Panc1 (cell line): ENCODE measurements around the gene SRSF3.

Experiments used
- SIN3A ChIP-seq: IDR thresholded peaks from 2 replicates; pipeline ENCODE4 v1.6.1; 2012; ENCODE audit warnings: low read depth, mild to moderate bottlenecking, low read length, moderate library complexity, borderline replicate concordance; ENCODE audit not compliant: insufficient read depth
- TF ChIP-seq, protein P1 (sequence below): fragments of 450-650 bp; IDR thresholded peaks from 2 replicates; pipeline ENCODE4 v1.5.1; 2017; ENCODE audit warnings: mild to moderate bottlenecking
- TF ChIP-seq, protein P2 (sequence below), 2 experiments: IDR thresholded peaks; 2 replicates each; pipeline ENCODE4 v1.6.1; 2011 to 2012; ENCODE audit warnings: low read depth in 2 of 2, control low read depth in 1 of 2, low read length in 1 of 2, mild to moderate bottlenecking in 1 of 2, moderate library complexity in 1 of 2; ENCODE audit not compliant: insufficient read depth in 1 of 2

DNA sequence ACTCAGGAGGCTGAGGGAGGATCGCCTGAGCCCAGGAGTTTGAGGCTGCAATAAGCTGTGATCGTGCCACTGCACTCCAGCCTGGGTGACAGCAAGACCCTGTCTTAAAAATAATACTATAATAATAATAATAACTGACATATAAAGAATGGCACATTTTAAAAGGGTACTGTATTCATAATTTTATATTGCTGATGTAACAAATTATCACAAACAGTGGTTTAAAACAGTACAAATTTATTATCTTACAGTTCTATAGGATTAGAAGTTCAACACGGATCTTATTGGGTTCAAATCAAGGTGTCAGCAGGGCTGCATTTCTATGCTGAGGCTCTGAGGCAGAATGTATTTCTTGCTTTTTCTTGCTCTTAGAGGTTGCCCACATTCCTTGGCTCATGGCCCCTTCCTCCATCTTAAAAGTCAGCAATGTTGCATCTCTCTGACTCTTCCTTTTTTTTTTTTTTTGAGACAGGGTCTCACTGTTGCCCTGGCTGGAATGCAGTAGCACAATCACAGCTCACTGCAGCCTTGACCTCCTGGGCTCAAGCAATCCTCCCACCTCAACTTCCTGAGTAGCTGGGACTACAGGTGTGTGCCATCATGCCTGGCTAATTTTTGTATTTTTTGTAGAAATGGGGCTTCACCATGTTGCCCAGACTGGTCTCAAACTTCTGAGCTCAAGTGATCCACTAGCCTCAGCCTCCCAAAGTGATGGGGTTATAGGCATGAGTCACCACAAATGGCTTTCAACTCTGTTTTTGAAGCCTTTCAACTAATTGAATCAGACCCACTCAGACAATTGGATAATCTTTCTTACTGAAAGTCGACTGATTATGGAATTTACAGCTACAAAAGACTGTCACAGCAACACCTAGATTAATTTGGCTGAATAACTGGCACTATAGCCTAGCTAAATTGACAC is 22.8 kb upstream of the SRSF3 start:
- TF ChIP-seq, protein P1, sequence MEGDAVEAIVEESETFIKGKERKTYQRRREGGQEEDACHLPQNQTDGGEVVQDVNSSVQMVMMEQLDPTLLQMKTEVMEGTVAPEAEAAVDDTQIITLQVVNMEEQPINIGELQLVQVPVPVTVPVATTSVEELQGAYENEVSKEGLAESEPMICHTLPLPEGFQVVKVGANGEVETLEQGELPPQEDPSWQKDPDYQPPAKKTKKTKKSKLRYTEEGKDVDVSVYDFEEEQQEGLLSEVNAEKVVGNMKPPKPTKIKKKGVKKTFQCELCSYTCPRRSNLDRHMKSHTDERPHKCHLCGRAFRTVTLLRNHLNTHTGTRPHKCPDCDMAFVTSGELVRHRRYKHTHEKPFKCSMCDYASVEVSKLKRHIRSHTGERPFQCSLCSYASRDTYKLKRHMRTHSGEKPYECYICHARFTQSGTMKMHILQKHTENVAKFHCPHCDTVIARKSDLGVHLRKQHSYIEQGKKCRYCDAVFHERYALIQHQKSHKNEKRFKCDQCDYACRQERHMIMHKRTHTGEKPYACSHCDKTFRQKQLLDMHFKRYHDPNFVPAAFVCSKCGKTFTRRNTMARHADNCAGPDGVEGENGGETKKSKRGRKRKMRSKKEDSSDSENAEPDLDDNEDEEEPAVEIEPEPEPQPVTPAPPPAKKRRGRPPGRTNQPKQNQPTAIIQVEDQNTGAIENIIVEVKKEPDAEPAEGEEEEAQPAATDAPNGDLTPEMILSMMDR, result no peak
- TF ChIP-seq SIN3A, result no peak
- TF ChIP-seq, protein P2, sequence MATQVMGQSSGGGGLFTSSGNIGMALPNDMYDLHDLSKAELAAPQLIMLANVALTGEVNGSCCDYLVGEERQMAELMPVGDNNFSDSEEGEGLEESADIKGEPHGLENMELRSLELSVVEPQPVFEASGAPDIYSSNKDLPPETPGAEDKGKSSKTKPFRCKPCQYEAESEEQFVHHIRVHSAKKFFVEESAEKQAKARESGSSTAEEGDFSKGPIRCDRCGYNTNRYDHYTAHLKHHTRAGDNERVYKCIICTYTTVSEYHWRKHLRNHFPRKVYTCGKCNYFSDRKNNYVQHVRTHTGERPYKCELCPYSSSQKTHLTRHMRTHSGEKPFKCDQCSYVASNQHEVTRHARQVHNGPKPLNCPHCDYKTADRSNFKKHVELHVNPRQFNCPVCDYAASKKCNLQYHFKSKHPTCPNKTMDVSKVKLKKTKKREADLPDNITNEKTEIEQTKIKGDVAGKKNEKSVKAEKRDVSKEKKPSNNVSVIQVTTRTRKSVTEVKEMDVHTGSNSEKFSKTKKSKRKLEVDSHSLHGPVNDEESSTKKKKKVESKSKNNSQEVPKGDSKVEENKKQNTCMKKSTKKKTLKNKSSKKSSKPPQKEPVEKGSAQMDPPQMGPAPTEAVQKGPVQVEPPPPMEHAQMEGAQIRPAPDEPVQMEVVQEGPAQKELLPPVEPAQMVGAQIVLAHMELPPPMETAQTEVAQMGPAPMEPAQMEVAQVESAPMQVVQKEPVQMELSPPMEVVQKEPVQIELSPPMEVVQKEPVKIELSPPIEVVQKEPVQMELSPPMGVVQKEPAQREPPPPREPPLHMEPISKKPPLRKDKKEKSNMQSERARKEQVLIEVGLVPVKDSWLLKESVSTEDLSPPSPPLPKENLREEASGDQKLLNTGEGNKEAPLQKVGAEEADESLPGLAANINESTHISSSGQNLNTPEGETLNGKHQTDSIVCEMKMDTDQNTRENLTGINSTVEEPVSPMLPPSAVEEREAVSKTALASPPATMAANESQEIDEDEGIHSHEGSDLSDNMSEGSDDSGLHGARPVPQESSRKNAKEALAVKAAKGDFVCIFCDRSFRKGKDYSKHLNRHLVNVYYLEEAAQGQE (IDR thresholded peaks at IDR 0.05; ENCODE audit: insufficient read depth in 1 of 2, low read depth in 2 of 2, low read length in 1 of 2), result no peak
